SK-N-SH treated with all-trans-retinoic acid at 6 μM for 48 hours (cell line): ENCODE results near the gene AUTS2.

Experiments
- BACH2 ChIP-seq: fragments of 250-450 bp; sonication (Bioruptor Pico); IDR thresholded peaks from 2 replicates; pipeline ENCODE4 v1.9.0; 2021; ENCODE audit warnings: mild to moderate bottlenecking, borderline replicate concordance
- CREB5 ChIP-seq: fragments of 250-450 bp; sonication (Bioruptor Pico); IDR thresholded peaks from 2 replicates; pipeline ENCODE4 v1.5.1; 2020; ENCODE audit warnings: low read depth, mild to moderate bottlenecking, moderate library complexity
- CSRNP3 ChIP-seq: fragments of 250-450 bp; sonication (Bioruptor Pico); IDR thresholded peaks from 2 replicates; pipeline ENCODE4 v1.5.1; 2021; ENCODE audit warnings: mild to moderate bottlenecking, moderate library complexity
- ESRRG ChIP-seq: fragments of 250-450 bp; sonication (Bioruptor Pico); IDR thresholded peaks from 2 replicates; pipeline ENCODE4 v1.6.1; 2021; ENCODE audit warnings: mild to moderate bottlenecking
- ISL1 ChIP-seq: fragments of 250-450 bp; sonication (Bioruptor Pico); IDR thresholded peaks from 2 replicates; pipeline ENCODE4 v2.1.2; 2022; ENCODE audit warnings: mild to moderate bottlenecking, moderate library complexity
- PATZ1 ChIP-seq: fragments of 250-450 bp; sonication (Bioruptor Pico); IDR thresholded peaks from 2 replicates; pipeline ENCODE4 v1.8.0; 2020; ENCODE audit warnings: mild to moderate bottlenecking, moderate library complexity, borderline replicate concordance
- POU6F1 ChIP-seq: fragments of 250-450 bp; sonication (Bioruptor Pico); IDR thresholded peaks from 2 replicates; pipeline ENCODE4 v1.8.0; 2021; ENCODE audit warnings: low read depth, mild to moderate bottlenecking, moderate library complexity, borderline replicate concordance
- SNAI2 ChIP-seq: fragments of 250-450 bp; sonication (Bioruptor Pico); IDR thresholded peaks from 2 replicates; pipeline ENCODE4 v1.5.0; 2020; ENCODE audit warnings: mild to moderate bottlenecking, moderate library complexity
- TSHZ2 ChIP-seq: fragments of 250-450 bp; sonication (Bioruptor Pico); IDR thresholded peaks from 2 replicates; pipeline ENCODE4 v1.5.0; 2020; ENCODE audit warnings: mild to moderate bottlenecking, moderate library complexity
- ZFP3 ChIP-seq: fragments of 250-450 bp; sonication (Bioruptor Pico); IDR thresholded peaks from 2 replicates; pipeline ENCODE4 v1.5.0; 2020; ENCODE audit warnings: mild to moderate bottlenecking, moderate library complexity
- ZFP30 ChIP-seq: fragments of 450-650 bp; formaldehyde crosslinking; IDR thresholded peaks from 2 replicates; pipeline ENCODE4 v1.5.0; 2022; ENCODE audit warnings: mild to moderate bottlenecking, moderate library complexity
- ZNF8 ChIP-seq: fragments of 450-650 bp; formaldehyde crosslinking; IDR thresholded peaks from 2 replicates; pipeline ENCODE4 v1.5.0; 2020; ENCODE audit warnings: mild to moderate bottlenecking, moderate library complexity

- TF ChIP-seq CSRNP3 (CRISPR knock-in tag), result no peak
- TF ChIP-seq ZFP30 (CRISPR knock-in tag), result no peak
- TF ChIP-seq TSHZ2 (CRISPR knock-in tag), result no peak
- TF ChIP-seq BACH2 (CRISPR knock-in tag), result no peak
- no peak for TF ChIP-seq CREB5
- TF ChIP-seq ZFP3 (CRISPR knock-in tag), result no peak
- TF ChIP-seq PATZ1 (CRISPR knock-in tag), result no peak
- no peak for TF ChIP-seq POU6F1 (CRISPR knock-in tag)
- no peak for TF ChIP-seq ESRRG (CRISPR knock-in tag)
- TF ChIP-seq SNAI2 (CRISPR knock-in tag), result no peak
- TF ChIP-seq ZNF8 (CRISPR knock-in tag), result no peak
- TF ChIP-seq ISL1 (CRISPR knock-in tag), result no peak
These were observed 850.1 kb downstream of the AUTS2 start for GRCh38 chr7:70448312-70448906.
